ENCODE data around the gene DGKB.

Gene DGKB

GRCh38 chr7:14639329-14639728 is 263.2 kb downstream of the DGKB start:
- ATAC-seq: no peak

GRCh38 chr7:14637968-14638367 is 264.6 kb downstream of the DGKB start:
- ATAC-seq: no peak

More at GRCh38 chr7:14639329-14639728, 263.2 kb downstream of the DGKB start:
- no peak for TF ChIP-seq ARNTL (CRISPR knock-in tag; IDR thresholded peaks at IDR 0.05; ENCODE audit: borderline replicate concordance, low read depth)
- TF ChIP-seq ISL1 (CRISPR knock-in tag; IDR thresholded peaks at IDR 0.05): no peak
- TF ChIP-seq TOX (CRISPR knock-in tag; IDR thresholded peaks at IDR 0.05; ENCODE audit: borderline replicate concordance): no peak

GRCh38 chr7:14635955-14636354 is 266.6 kb downstream of the DGKB start:
- no peak for ATAC-seq
- TF ChIP-seq POU6F1 (CRISPR knock-in tag; IDR thresholded peaks at IDR 0.05; ENCODE audit: borderline replicate concordance, low read depth) (no peak), ISL1 (CRISPR knock-in tag; IDR thresholded peaks at IDR 0.05) (peak; percentile 16; the same call in 1 of the 2 replicates), CREB5 (CRISPR knock-in tag; IDR thresholded peaks at IDR 0.05; ENCODE audit: low read depth) (no peak), ZFP3 (CRISPR knock-in tag; IDR thresholded peaks at IDR 0.05) (no peak)
- TF ChIP-seq, protein P1, sequence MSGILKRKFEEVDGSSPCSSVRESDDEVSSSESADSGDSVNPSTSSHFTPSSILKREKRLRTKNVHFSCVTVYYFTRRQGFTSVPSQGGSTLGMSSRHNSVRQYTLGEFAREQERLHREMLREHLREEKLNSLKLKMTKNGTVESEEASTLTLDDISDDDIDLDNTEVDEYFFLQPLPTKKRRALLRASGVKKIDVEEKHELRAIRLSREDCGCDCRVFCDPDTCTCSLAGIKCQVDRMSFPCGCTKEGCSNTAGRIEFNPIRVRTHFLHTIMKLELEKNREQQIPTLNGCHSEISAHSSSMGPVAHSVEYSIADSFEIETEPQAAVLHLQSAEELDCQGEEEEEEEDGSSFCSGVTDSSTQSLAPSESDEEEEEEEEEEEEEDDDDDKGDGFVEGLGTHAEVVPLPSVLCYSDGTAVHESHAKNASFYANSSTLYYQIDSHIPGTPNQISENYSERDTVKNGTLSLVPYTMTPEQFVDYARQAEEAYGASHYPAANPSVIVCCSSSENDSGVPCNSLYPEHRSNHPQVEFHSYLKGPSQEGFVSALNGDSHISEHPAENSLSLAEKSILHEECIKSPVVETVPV (CRISPR knock-in tag; IDR thresholded peaks at IDR 0.05): no peak

More at GRCh38 chr7:14637968-14638367, 264.6 kb downstream of the DGKB start:
- no peak for TF ChIP-seq CSDC2 (CRISPR knock-in tag; IDR thresholded peaks at IDR 0.05)
- no peak for TF ChIP-seq ZNF565 (CRISPR knock-in tag; conservative IDR thresholded peaks at IDR 0.05; ENCODE audit: low read depth)
- no peak for TF ChIP-seq ZNF8 (CRISPR knock-in tag; IDR thresholded peaks at IDR 0.05)
- no peak for TF ChIP-seq RARB (CRISPR knock-in tag; IDR thresholded peaks at IDR 0.05)
- no peak for TF ChIP-seq OSR1 (CRISPR knock-in tag; IDR thresholded peaks at IDR 0.05)
- TF ChIP-seq, protein P1 (CRISPR knock-in tag; IDR thresholded peaks at IDR 0.05): no peak

DNA sequence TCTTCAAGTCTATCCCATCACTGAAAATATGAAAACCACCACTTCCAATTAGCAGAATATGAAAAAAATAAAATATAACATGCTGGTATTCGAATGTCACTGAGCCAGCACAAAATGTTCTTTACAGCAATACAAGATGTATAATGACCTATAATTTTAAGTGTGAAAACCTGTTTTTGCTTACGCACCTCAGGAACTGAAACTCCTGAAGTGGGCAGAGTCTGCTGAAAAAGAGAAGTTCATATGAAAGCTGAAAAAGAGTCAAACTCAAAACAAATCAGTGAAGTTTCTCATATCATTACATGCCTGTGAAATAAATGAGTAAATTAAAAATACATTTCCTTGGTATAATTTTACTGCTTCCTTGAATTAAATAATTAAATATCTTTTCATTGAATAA is 272.5 kb downstream of the DGKB start:
- TF ChIP-seq ZNF565 (CRISPR knock-in tag; conservative IDR thresholded peaks at IDR 0.05; ENCODE audit: low read depth): no peak
- no peak for TF ChIP-seq ZNF70 (CRISPR knock-in tag; IDR thresholded peaks at IDR 0.05)
- no peak for TF ChIP-seq ISL1 (CRISPR knock-in tag; IDR thresholded peaks at IDR 0.05)
- TF ChIP-seq, protein P1 (CRISPR knock-in tag; IDR thresholded peaks at IDR 0.05): no peak
- no peak for TF ChIP-seq ARNTL (CRISPR knock-in tag; IDR thresholded peaks at IDR 0.05; ENCODE audit: borderline replicate concordance, low read depth)
- TF ChIP-seq TOX (CRISPR knock-in tag; IDR thresholded peaks at IDR 0.05; ENCODE audit: borderline replicate concordance): no peak
- TF ChIP-seq OSR1 (CRISPR knock-in tag; IDR thresholded peaks at IDR 0.05): no peak
- TF ChIP-seq, protein P2, sequence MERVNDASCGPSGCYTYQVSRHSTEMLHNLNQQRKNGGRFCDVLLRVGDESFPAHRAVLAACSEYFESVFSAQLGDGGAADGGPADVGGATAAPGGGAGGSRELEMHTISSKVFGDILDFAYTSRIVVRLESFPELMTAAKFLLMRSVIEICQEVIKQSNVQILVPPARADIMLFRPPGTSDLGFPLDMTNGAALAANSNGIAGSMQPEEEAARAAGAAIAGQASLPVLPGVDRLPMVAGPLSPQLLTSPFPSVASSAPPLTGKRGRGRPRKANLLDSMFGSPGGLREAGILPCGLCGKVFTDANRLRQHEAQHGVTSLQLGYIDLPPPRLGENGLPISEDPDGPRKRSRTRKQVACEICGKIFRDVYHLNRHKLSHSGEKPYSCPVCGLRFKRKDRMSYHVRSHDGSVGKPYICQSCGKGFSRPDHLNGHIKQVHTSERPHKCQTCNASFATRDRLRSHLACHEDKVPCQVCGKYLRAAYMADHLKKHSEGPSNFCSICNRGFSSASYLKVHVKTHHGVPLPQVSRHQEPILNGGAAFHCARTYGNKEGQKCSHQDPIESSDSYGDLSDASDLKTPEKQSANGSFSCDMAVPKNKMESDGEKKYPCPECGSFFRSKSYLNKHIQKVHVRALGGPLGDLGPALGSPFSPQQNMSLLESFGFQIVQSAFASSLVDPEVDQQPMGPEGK (CRISPR knock-in tag; IDR thresholded peaks at IDR 0.05; ENCODE audit: borderline replicate concordance): no peak
- no peak for TF ChIP-seq ESRRG (CRISPR knock-in tag; IDR thresholded peaks at IDR 0.05)
- no peak for TF ChIP-seq GLIS3 (CRISPR knock-in tag; IDR thresholded peaks at IDR 0.05)
- no peak for TF ChIP-seq ZFP3 (CRISPR knock-in tag; IDR thresholded peaks at IDR 0.05)
- TF ChIP-seq CSDC2 (CRISPR knock-in tag; IDR thresholded peaks at IDR 0.05): no peak
- ATAC-seq: no peak

All from SK-N-SH treated with all-trans-retinoic acid at 6 μM for 48 hours (cell line).